Karpas-422 (cell line): ENCODE measurements around the gene PCSK6. TPM values are rescaled to one million over a fixed set of nuclear protein-coding genes. Genes with fewer than 3 reads are reported as not detected.

Experiments
- DNase-seq: peaks from one replicate; pipeline ENCODE4 v3.0.0-alpha.2; 2015
- H2AFZ ChIP-seq: fragments of 200-600 bp; sonication (generic); 2 replicates; pipeline ENCODE4 v1.6.1; 2014; ENCODE audit warnings: antibody characterized with exemption, low read length, mixed read lengths
- H3K27ac ChIP-seq: fragments of 200-600 bp; sonication (generic); 2 replicates; pipeline ENCODE4 v1.5.1; 2014; ENCODE audit warnings: mild to moderate bottlenecking, low read length, moderate library complexity
- H3K27me3 ChIP-seq: fragments of 200-600 bp; sonication (generic); 2 replicates; pipeline ENCODE4 v1.6.1; 2014; ENCODE audit warnings: low read length, mixed read lengths
- H3K36me3 ChIP-seq: fragments of 200-600 bp; sonication (generic); 2 replicates; pipeline ENCODE4 v1.6.1; 2014; ENCODE audit warnings: low read length, mixed read lengths; ENCODE audit not compliant: insufficient read depth
- H3K4me1 ChIP-seq: fragments of 200-600 bp; sonication (generic); 2 replicates; pipeline ENCODE4 v1.6.1; 2014; ENCODE audit warnings: mild to moderate bottlenecking, low read length, mixed read lengths
- H3K4me2 ChIP-seq: fragments of 200-600 bp; sonication (generic); 2 replicates; pipeline ENCODE4 v1.6.1; 2014; ENCODE audit warnings: low read length, low read depth, mild to moderate bottlenecking; ENCODE audit not compliant: poor library complexity, severe bottlenecking
- H3K4me3 ChIP-seq: fragments of 200-600 bp; sonication (generic); 2 replicates; pipeline ENCODE4 v1.5.1; 2014; ENCODE audit warnings: mild to moderate bottlenecking, antibody characterized with exemption, low read length, mixed read lengths
- H3K79me2 ChIP-seq: fragments of 200-600 bp; sonication (generic); 2 replicates; pipeline ENCODE4 v1.6.1; 2014; ENCODE audit warnings: mild to moderate bottlenecking, low read length, mixed read lengths
- H3K9ac ChIP-seq: fragments of 200-600 bp; sonication (generic); 2 replicates; pipeline ENCODE4 v1.6.0; 2014; ENCODE audit warnings: low read length
- H3K9me2 ChIP-seq: fragments of 200-600 bp; sonication (generic), shearing (Covaris generic); replicated peaks from 2 replicates; pipeline ENCODE4 v1.6.0; 2014; ENCODE audit warnings: mild to moderate bottlenecking, low read length, moderate library complexity; ENCODE audit not compliant: insufficient read depth
- H3K9me3 ChIP-seq: fragments of 300-700, 200-600 bp; sonication (generic); 2 replicates; pipeline ENCODE4 v1.6.1; 2014; ENCODE audit warnings: low read length, mixed read lengths
- H4K20me1 ChIP-seq: fragments of 200-600 bp; sonication (generic); 2 replicates; pipeline ENCODE4 v1.6.1; 2014; ENCODE audit warnings: mild to moderate bottlenecking, antibody characterized with exemption, low read length, low read depth; ENCODE audit not compliant: insufficient read depth
- total RNA-seq: library from RNA; depleted of rRNA; stranded (reverse); fragments of >200 nt; shearing (Covaris generic); gene quantifications from 2 replicates; pipeline ENCODE4 v1.2.3, GENCODE V29; 2014; ENCODE audit warnings: low replicate concordance

PCSK6 gene
- total RNA-seq, 1 experiment from 2014 or later: 0.19 TPM

GRCh38 chr15:101521069-101521468 lies 31.6 kb upstream of the PCSK6 start:
- no peaks in the 10 kb centered on the region for H3K4me1 ChIP-seq
- DNase-seq: no peak
- H3K9me3 ChIP-seq: peaks cover 15% of the 10 kb centered on the region; the same call in 1 of the 2 replicates
- H3K4me2 ChIP-seq: no peak overlapping the region
- no peak overlapping the region for H3K4me3 ChIP-seq
- H3K79me2 ChIP-seq: no peaks in the 10 kb centered on the region
- H3K36me3 ChIP-seq: no peaks in the 10 kb centered on the region
- H3K9ac ChIP-seq: no peak overlapping the region
- H3K9me2 ChIP-seq: no peaks in the 10 kb centered on the region
- no peak overlapping the region for H3K27ac ChIP-seq
- no peak overlapping the region for H2AFZ ChIP-seq
- H4K20me1 ChIP-seq: no peaks in the 10 kb centered on the region
- H3K27me3 ChIP-seq: 0 out of 2 replicates have a peak, but pooled peaks cover 4% of the 10 kb centered on the region

DNA sequence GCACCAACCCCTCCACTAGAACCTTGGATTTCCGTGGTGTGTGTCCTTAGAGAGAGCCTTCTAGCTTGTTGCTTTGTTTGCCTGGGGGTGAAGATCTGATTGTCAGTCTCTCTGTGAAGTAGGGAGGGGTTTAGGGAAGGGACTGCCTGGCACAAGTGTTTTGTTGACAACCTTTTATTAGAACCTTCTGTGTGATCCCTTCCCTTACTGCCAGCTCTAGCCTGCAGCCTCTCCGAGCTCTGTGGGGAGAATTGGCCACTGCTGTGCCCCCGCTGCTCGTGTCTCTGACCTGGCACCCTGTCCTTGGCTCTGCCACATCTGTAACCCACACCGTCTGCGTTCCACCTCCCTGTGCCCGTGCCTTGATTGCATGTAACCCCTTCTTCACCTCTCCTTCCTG lies 30.9 kb upstream of the PCSK6 start:
- Histone ChIP-seq H3K4me3 (no peak overlapping the region), H3K9me2 (no peaks in the 10 kb centered on the region)
- DNase-seq: no peak

DNA sequence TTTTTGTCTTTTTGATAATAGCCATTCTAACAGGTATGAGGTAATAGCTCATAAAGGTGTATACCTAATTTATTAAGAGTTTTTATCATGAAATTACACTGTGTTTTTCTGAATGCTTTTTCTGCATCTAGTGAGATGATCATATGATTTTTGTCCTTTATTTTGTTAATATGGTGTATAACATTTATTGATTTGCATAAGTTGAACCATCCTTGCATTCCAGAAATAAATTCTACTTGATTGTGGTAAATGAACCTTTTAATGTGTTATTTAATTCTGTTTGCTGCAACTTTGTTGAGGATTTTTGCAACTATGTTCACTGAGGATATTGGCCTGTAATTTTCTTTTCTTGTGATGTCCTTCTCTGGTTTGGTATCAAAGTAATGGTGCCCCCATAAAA lies 28.0 kb upstream of the PCSK6 start:
- no peak overlapping the region for H3K9ac ChIP-seq
- H4K20me1 ChIP-seq: no peaks in the 10 kb centered on the region
- H3K27ac ChIP-seq: no peak overlapping the region
- H3K9me2 ChIP-seq: no peaks in the 10 kb centered on the region
- peaks cover 17% of the 10 kb centered on the region; the same call in 1 of the 2 replicates for H3K9me3 ChIP-seq
- H3K4me3 ChIP-seq: no peak overlapping the region
- no peaks in the 10 kb centered on the region for H3K79me2 ChIP-seq
- H3K4me1 ChIP-seq: no peaks in the 10 kb centered on the region
- H2AFZ ChIP-seq: no peak overlapping the region
- H3K4me2 ChIP-seq: no peak overlapping the region
- no peaks in the 10 kb centered on the region for H3K36me3 ChIP-seq
- DNase-seq: no peak
- H3K27me3 ChIP-seq: peaks cover 4% of the 10 kb centered on the region; the same call in 1 of the 2 replicates

More for the DNA sequence above, 30.9 kb upstream of the PCSK6 start:
- H3K27ac ChIP-seq: no peak overlapping the region
- no peaks in the 10 kb centered on the region for H3K36me3 ChIP-seq
- H3K27me3 ChIP-seq: peaks cover 4% of the 10 kb centered on the region; the same call in 1 of the 2 replicates
- H3K9me3 ChIP-seq: peaks cover 17% of the 10 kb centered on the region; the same call in 1 of the 2 replicates
- H2AFZ ChIP-seq: no peak overlapping the region
- no peaks in the 10 kb centered on the region for H3K79me2 ChIP-seq
- no peaks in the 10 kb centered on the region for H3K4me1 ChIP-seq
- no peak overlapping the region for H3K4me2 ChIP-seq
- no peak overlapping the region for H3K9ac ChIP-seq
- no peaks in the 10 kb centered on the region for H4K20me1 ChIP-seq

- H3K4me2 ChIP-seq: no peak overlapping the region
- no peak overlapping the region for H3K9ac ChIP-seq
- DNase-seq: no peak
- peaks cover 17% of the 10 kb centered on the region; the same call in 1 of the 2 replicates for H3K9me3 ChIP-seq
- H3K79me2 ChIP-seq: no peaks in the 10 kb centered on the region
- no peak overlapping the region for H2AFZ ChIP-seq
- no peak overlapping the region for H3K4me3 ChIP-seq
- H3K27me3 ChIP-seq: peaks cover 4% of the 10 kb centered on the region; the same call in 1 of the 2 replicates
- H4K20me1 ChIP-seq: no peaks in the 10 kb centered on the region
- no peaks in the 10 kb centered on the region for H3K9me2 ChIP-seq
- H3K4me1 ChIP-seq: no peaks in the 10 kb centered on the region
- no peak overlapping the region for H3K27ac ChIP-seq
- no peaks in the 10 kb centered on the region for H3K36me3 ChIP-seq
Observed at GRCh38 chr15:101514318-101514717, 24.8 kb upstream of the PCSK6 start.

DNA sequence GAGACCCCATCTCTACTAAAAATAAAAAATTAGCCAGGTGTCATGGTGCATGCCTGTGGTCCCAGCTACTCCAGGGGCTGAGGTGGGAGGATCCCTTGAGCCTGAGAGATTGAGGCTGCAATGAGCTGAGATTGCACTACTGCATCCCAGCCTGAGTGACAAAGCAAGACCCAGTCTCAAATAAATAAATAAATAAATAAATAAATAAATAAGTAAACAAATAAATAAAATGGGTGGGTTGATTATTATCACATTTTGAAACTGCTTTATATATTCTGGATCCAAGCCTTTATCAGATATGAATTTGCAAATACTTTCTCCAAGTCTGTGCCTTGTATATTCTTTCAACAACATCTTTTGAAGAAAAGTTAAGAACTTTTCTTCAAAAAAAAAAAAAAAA lies 22.2 kb upstream of the PCSK6 start:
- Histone ChIP-seq H3K27ac (no peak overlapping the region), H2AFZ (no peak overlapping the region), H3K9me2 (no peaks in the 10 kb centered on the region), H3K9me3 (peaks cover 7% of the 10 kb centered on the region; the same call in 1 of the 2 replicates), H4K20me1 (no peaks in the 10 kb centered on the region), H3K27me3 (no peaks in the 10 kb centered on the region; the same call in 1 of the 2 replicates), H3K79me2 (no peaks in the 10 kb centered on the region), H3K4me2 (no peak overlapping the region), H3K4me3 (no peak overlapping the region), H3K9ac (no peak overlapping the region), H3K36me3 (no peaks in the 10 kb centered on the region), H3K4me1 (no peaks in the 10 kb centered on the region)
- no peak for DNase-seq

- H3K36me3 ChIP-seq: no peaks in the 10 kb centered on the region
- H3K9me3 ChIP-seq: no peaks in the 10 kb centered on the region
- no peaks in the 10 kb centered on the region for H3K79me2 ChIP-seq
- no peaks in the 10 kb centered on the region for H4K20me1 ChIP-seq
- H3K4me2 ChIP-seq: no peak overlapping the region
- no peak overlapping the region for H3K27ac ChIP-seq
- H3K4me1 ChIP-seq: no peaks in the 10 kb centered on the region
- H3K9ac ChIP-seq: no peak overlapping the region
- no peaks in the 10 kb centered on the region; the same call in 1 of the 2 replicates for H3K27me3 ChIP-seq
- no peak for DNase-seq
- H3K9me2 ChIP-seq: no peaks in the 10 kb centered on the region
- H3K4me3 ChIP-seq: no peak overlapping the region
- H2AFZ ChIP-seq: no peak overlapping the region
Observed at GRCh38 chr15:101510212-101511197, 21.0 kb upstream of the PCSK6 start.

GRCh38 chr15:101509279-101509678 lies 19.8 kb upstream of the PCSK6 start:
- H3K4me1 ChIP-seq: no peaks in the 10 kb centered on the region
- H3K4me2 ChIP-seq: no peak overlapping the region
- no peaks in the 10 kb centered on the region for H3K36me3 ChIP-seq
- H3K9ac ChIP-seq: no peak overlapping the region
- no peak overlapping the region for H3K27ac ChIP-seq
- H3K9me3 ChIP-seq: no peaks in the 10 kb centered on the region
- H4K20me1 ChIP-seq: no peaks in the 10 kb centered on the region
- no peaks in the 10 kb centered on the region for H3K79me2 ChIP-seq
- H2AFZ ChIP-seq: no peak overlapping the region
- no peaks in the 10 kb centered on the region for H3K27me3 ChIP-seq
- no peak overlapping the region for H3K4me3 ChIP-seq
- no peak for DNase-seq
- H3K9me2 ChIP-seq: no peaks in the 10 kb centered on the region

DNA sequence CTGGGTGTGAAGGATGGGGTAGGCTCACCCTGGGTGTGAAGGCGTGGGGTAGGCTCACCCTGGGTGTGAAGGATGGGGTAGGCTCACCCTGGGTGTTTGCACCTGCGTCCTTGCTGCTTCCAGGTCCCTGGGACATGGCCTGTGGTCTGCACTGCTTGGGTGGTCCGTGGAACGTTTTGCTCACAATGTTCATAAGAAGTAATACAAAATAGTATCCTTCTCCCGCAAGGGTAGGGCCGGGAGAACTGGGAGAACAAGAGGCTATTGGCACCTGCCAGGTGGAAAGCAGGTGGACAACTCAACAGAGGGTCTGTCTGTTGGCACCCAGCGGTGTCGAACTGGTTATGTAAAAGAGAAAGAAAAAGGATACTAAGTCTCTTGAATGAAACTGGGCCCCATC lies 17.0 kb upstream of the PCSK6 start:
- H4K20me1 ChIP-seq: no peaks in the 10 kb centered on the region
- no peaks in the 10 kb centered on the region for H3K27me3 ChIP-seq
- H3K36me3 ChIP-seq: no peaks in the 10 kb centered on the region
- H3K9ac ChIP-seq: no peak overlapping the region
- no peak overlapping the region for H2AFZ ChIP-seq
- no peak overlapping the region for H3K4me3 ChIP-seq
- H3K9me2 ChIP-seq: no peaks in the 10 kb centered on the region
- no peak for DNase-seq
- H3K4me1 ChIP-seq: peaks cover 3% of the 10 kb centered on the region; the same call in 1 of the 2 replicates
- H3K9me3 ChIP-seq: no peaks in the 10 kb centered on the region
- H3K4me2 ChIP-seq: no peak overlapping the region
- no peaks in the 10 kb centered on the region for H3K79me2 ChIP-seq
- H3K27ac ChIP-seq: no peak overlapping the region
